Vagina (tissue), 2 donors: ENCODE results near the gene OR51G2. TPM values are rescaled to one million over a fixed set of nuclear protein-coding genes. Genes with fewer than 3 reads are reported as not detected.

Experiments
- DNase-seq, 2 donors: peaks; one replicate each; pipeline ENCODE4 v3.0.0-alpha.2; 2017; ENCODE audit errors: extremely low spot score in 2 of 2
- H3K27ac ChIP-seq: fragments of 200-600 bp; sonication (generic); one replicate; pipeline ENCODE4 v1.5.1; 2019
- H3K27me3 ChIP-seq: fragments of 200-600 bp; sonication (generic); one replicate; pipeline ENCODE4 v1.5.1; 2019
- H3K36me3 ChIP-seq, 2 donors: fragments of 200-600 bp; sonication (generic); one replicate each; pipeline ENCODE4 v1.5.1; 2017 to 2019
- H3K4me1 ChIP-seq: fragments of 200-600 bp; sonication (generic); one replicate; pipeline ENCODE4 v1.5.1; 2019
- H3K4me3 ChIP-seq, 2 donors: fragments of 200-600 bp; sonication (generic); 1 replicate in 1 of 2; 2 replicates in 1 of 2; pipeline ENCODE4 v1.5.1; 2016 to 2019
- H3K9me3 ChIP-seq: fragments of 200-600 bp; sonication (generic); one replicate; pipeline ENCODE4 v1.5.1; 2019
- CTCF ChIP-seq, 3 experiments: fragments of 450-650 bp in 2 of 3; fragments of 200-600 bp in 1 of 3; sonication (generic) in 1 of 3; IDR thresholded peaks; one replicate each; pipeline ENCODE4 v1.5.1; 2017 to 2019; ENCODE audit warnings: antibody characterized with exemption in 3 of 3, mild to moderate bottlenecking in 2 of 3, moderate library complexity in 2 of 3
- POLR2A ChIP-seq, 2 donors: fragments of 450-650 bp; IDR thresholded peaks; one replicate each; pipeline ENCODE4 v1.6.1; 2017; ENCODE audit warnings: antibody characterized with exemption in 2 of 2, mild to moderate bottlenecking in 2 of 2, moderate library complexity in 2 of 2
- POLR2AphosphoS5 ChIP-seq, 2 donors: sonication (generic); formaldehyde crosslinking; IDR thresholded peaks; one replicate each; pipeline ENCODE4 v1.9.0; 2017; ENCODE audit warnings: antibody characterized with exemption in 2 of 2, mild to moderate bottlenecking in 2 of 2, low read depth in 1 of 2; ENCODE audit not compliant: insufficient read depth in 1 of 2
- intact Hi-C: fragments of 100-400 bp; cut with DNase I; formaldehyde crosslinking; loops from one replicate; pipeline ENCODE4 v1.15.1; 2023
- total RNA-seq: library from RNA; depleted of rRNA; stranded (reverse); fragments of >200 nt; gene quantifications from one replicate; pipeline ENCODE4 v1.2.3, GENCODE V29; 2016

Gene OR51G2
- total RNA-seq, 1 donor from 2014 or later, result not detected

- H3K36me3 ChIP-seq, result no peaks in the 10 kb centered on the region
- H3K27ac ChIP-seq, result no peak overlapping the region
- no peaks in the 10 kb centered on the region for H3K9me3 ChIP-seq
- H3K27me3 ChIP-seq, result no peaks in the 10 kb centered on the region
- no peaks in the 10 kb centered on the region for H3K4me1 ChIP-seq
- no peak overlapping the region for H3K4me3 ChIP-seq
- intact Hi-C loops, result no loop called here
- DNase-seq, result no peak
- TF ChIP-seq CTCF (IDR thresholded peaks at IDR 0.05) (no peak), POLR2AphosphoS5 (IDR thresholded peaks at IDR 0.05; ENCODE audit: insufficient read depth in 1 of 2, low read depth in 1 of 2) (no peak), POLR2A (IDR thresholded peaks at IDR 0.05) (no peak)
These were observed 28.9 kb downstream of the OR51G2 start for GRCh38 chr11:4890279-4890678.

- Histone ChIP-seq H3K36me3 (no peaks in the 10 kb centered on the region), H3K27me3 (no peaks in the 10 kb centered on the region), H3K27ac (no peak overlapping the region), H3K4me1 (no peaks in the 10 kb centered on the region), H3K4me3 (no peak overlapping the region), H3K9me3 (no peaks in the 10 kb centered on the region)
- DNase-seq, result no peak
- intact Hi-C loops, result no loop called here
- no peak for TF ChIP-seq POLR2AphosphoS5 (IDR thresholded peaks at IDR 0.05; ENCODE audit: insufficient read depth in 1 of 2, low read depth in 1 of 2)
- TF ChIP-seq CTCF (IDR thresholded peaks at IDR 0.05), result no peak
- no peak for TF ChIP-seq POLR2A (IDR thresholded peaks at IDR 0.05)
These were observed 31.6 kb downstream of the OR51G2 start for GRCh38 chr11:4887591-4887990.

GRCh38 chr11:4886186-4886585 is 33.0 kb downstream of the OR51G2 start:
- H3K27ac ChIP-seq, result no peak overlapping the region
- intact Hi-C loops, result no loop called here
- no peaks in the 10 kb centered on the region for H3K4me1 ChIP-seq
- H3K36me3 ChIP-seq, result no peaks in the 10 kb centered on the region
- TF ChIP-seq CTCF (IDR thresholded peaks at IDR 0.05), result no peak
- no peak for TF ChIP-seq POLR2AphosphoS5 (IDR thresholded peaks at IDR 0.05; ENCODE audit: insufficient read depth in 1 of 2, low read depth in 1 of 2)
- no peak for TF ChIP-seq POLR2A (IDR thresholded peaks at IDR 0.05)
- no peak overlapping the region for H3K4me3 ChIP-seq
- no peak for DNase-seq
- no peaks in the 10 kb centered on the region for H3K9me3 ChIP-seq
- no peaks in the 10 kb centered on the region for H3K27me3 ChIP-seq

GRCh38 chr11:4884361-4884760 is 34.8 kb downstream of the OR51G2 start:
- H3K4me1 ChIP-seq, result no peaks in the 10 kb centered on the region
- DNase-seq, result no peak
- H3K27ac ChIP-seq, result no peak overlapping the region
- TF ChIP-seq POLR2A (IDR thresholded peaks at IDR 0.05), result no peak
- intact Hi-C loops, result no loop called here
- no peak overlapping the region for H3K4me3 ChIP-seq
- no peaks in the 10 kb centered on the region for H3K9me3 ChIP-seq
- H3K36me3 ChIP-seq, result no peaks in the 10 kb centered on the region
- no peaks in the 10 kb centered on the region for H3K27me3 ChIP-seq

GRCh38 chr11:4882543-4882942 is 36.6 kb downstream of the OR51G2 start:
- no peak overlapping the region for H3K27ac ChIP-seq
- intact Hi-C loops, result no loop called here
- no peaks in the 10 kb centered on the region for H3K36me3 ChIP-seq
- no peaks in the 10 kb centered on the region for H3K9me3 ChIP-seq
- TF ChIP-seq POLR2A (IDR thresholded peaks at IDR 0.05) (no peak), POLR2AphosphoS5 (IDR thresholded peaks at IDR 0.05; ENCODE audit: insufficient read depth in 1 of 2, low read depth in 1 of 2) (no peak), CTCF (IDR thresholded peaks at IDR 0.05) (no peak)
- H3K4me1 ChIP-seq, result no peaks in the 10 kb centered on the region
- DNase-seq, result no peak
- H3K27me3 ChIP-seq, result no peaks in the 10 kb centered on the region
- no peak overlapping the region for H3K4me3 ChIP-seq
